Keratinocyte (primary cell): ENCODE results near the gene SMPD4.
"Not testable (repeated sequence)": the region's sequence is repeated elsewhere in the genome, so short reads cannot be mapped to it uniquely, and the experiment has no call there.

ENCODE experiments used
- EZH2 ChIP-seq: IDR thresholded peaks from one replicate; pipeline ENCODE4 v1.6.1; 2012; ENCODE audit warnings: inconsistent platforms, mild to moderate bottlenecking, low read length, moderate library complexity
- TF ChIP-seq, protein P1 (sequence below), 3 experiments: IDR thresholded peaks in 1 of 3; conservative IDR thresholded peaks in 1 of 3; optimal IDR thresholded peaks in 1 of 3; 2 replicates in 2 of 3; 3 replicates in 1 of 3; pipeline versions ENCODE3 to v1.5.1; 2011; ENCODE audit warnings: low read length in 3 of 3, mild to moderate bottlenecking in 3 of 3, moderate library complexity in 2 of 3, control low read depth in 1 of 3, inconsistent platforms in 1 of 3; ENCODE audit not compliant: insufficient read depth in 2 of 3; ENCODE audit errors: extremely low read depth in 1 of 3

- TF ChIP-seq, protein P1, sequence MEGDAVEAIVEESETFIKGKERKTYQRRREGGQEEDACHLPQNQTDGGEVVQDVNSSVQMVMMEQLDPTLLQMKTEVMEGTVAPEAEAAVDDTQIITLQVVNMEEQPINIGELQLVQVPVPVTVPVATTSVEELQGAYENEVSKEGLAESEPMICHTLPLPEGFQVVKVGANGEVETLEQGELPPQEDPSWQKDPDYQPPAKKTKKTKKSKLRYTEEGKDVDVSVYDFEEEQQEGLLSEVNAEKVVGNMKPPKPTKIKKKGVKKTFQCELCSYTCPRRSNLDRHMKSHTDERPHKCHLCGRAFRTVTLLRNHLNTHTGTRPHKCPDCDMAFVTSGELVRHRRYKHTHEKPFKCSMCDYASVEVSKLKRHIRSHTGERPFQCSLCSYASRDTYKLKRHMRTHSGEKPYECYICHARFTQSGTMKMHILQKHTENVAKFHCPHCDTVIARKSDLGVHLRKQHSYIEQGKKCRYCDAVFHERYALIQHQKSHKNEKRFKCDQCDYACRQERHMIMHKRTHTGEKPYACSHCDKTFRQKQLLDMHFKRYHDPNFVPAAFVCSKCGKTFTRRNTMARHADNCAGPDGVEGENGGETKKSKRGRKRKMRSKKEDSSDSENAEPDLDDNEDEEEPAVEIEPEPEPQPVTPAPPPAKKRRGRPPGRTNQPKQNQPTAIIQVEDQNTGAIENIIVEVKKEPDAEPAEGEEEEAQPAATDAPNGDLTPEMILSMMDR (optimal IDR thresholded peaks at IDR 0.05 in 1 of 3, IDR thresholded peaks at IDR 0.05 in 1 of 3, conservative IDR thresholded peaks at IDR 0.05 in 1 of 3; ENCODE audit: extremely low read depth in 1 of 3, insufficient read depth in 2 of 3, low read length in 3 of 3): not testable (repeated sequence)
- not testable (repeated sequence) for TF ChIP-seq EZH2
Observed at GRCh38 chr2:130140516-130140915, 40.9 kb downstream of the SMPD4 start.
